HG03432 (cell line): ENCODE results near the gene SLC5A6.

Experiments used
- ATAC-seq: cut with Tn5 transposase; IDR thresholded peaks from one replicate; pipeline ENCODE4 v1.9.1; 2021; ENCODE audit warnings: mild to moderate bottlenecking, moderate library complexity; ENCODE audit not compliant: unreplicated experiment

SLC5A6 gene

GRCh38 chr2:27237341-27237945 is 25.4 kb upstream of the SLC5A6 start:
- ATAC-seq: no peak

GRCh38 chr2:27236626-27237025 is 24.6 kb upstream of the SLC5A6 start:
- ATAC-seq: no peak

- no peak for ATAC-seq
These were observed 24.1 kb upstream of the SLC5A6 start for GRCh38 chr2:27236136-27236535.

- no peak for ATAC-seq
These were observed 21.3 kb upstream of the SLC5A6 start for GRCh38 chr2:27233341-27233740.

- ATAC-seq: no peak
These were observed 19.9 kb upstream of the SLC5A6 start for GRCh38 chr2:27231921-27232320.

GRCh38 chr2:27227501-27227900 is 15.4 kb upstream of the SLC5A6 start:
- ATAC-seq: no peak

- ATAC-seq: no peak
These were observed 13.5 kb upstream of the SLC5A6 start for GRCh38 chr2:27225526-27225925.

GRCh38 chr2:27223416-27223815 is 11.3 kb upstream of the SLC5A6 start:
- ATAC-seq: no peak

- no peak for ATAC-seq
These were observed 10.3 kb upstream of the SLC5A6 start for GRCh38 chr2:27222407-27222806.

- no peak for ATAC-seq
These were observed 9.1 kb upstream of the SLC5A6 start for GRCh38 chr2:27221166-27221565.

GRCh38 chr2:27220091-27220490 is 8.0 kb upstream of the SLC5A6 start:
- no peak for ATAC-seq

- ATAC-seq: no peak
These were observed 7.0 kb upstream of the SLC5A6 start for GRCh38 chr2:27219091-27219490.

- no peak for ATAC-seq
These were observed 6.5 kb upstream of the SLC5A6 start for GRCh38 chr2:27218614-27219013.

- ATAC-seq: peak; percentile 76
These were observed 5.4 kb upstream of the SLC5A6 start, which contains the start of gene CAD for GRCh38 chr2:27217173-27218121. Gene CAD (plus strand): TSS chr2:27217369. CDS start chr2:27217552, 183 bp downstream.

GRCh38 chr2:27216416-27217137 is 4.5 kb upstream of the SLC5A6 start:
- ATAC-seq: no peak

- no peak for ATAC-seq
These were observed 2.9 kb upstream of the SLC5A6 start for GRCh38 chr2:27214941-27215340.

GRCh38 chr2:27212626-27213471 is 781 bp upstream of the SLC5A6 start:
- ATAC-seq: peak; percentile 18

GRCh38 chr2:27211241-27211942 is 676 bp downstream of the SLC5A6 start:
- ATAC-seq: no peak

- no peak for ATAC-seq
These were observed 2.3 kb downstream of the SLC5A6 start for GRCh38 chr2:27209621-27210401.
